Stimulated activated memory B cell treated with anti-CD40 and anti-IgM and Interleukin-4, amounts not matched to agents 10 μg/mL and 1 μg/mL and 100 μg/mL, for 72 hours (primary cell): ENCODE data around the gene TRDMT1.

Experiments used
- ATAC-seq: fragments of 150-1000 bp; cut with Tn5 transposase; 2 replicates; pipeline ENCODE4 v1.10.0; 2021
- H3K27ac Mint-ChIP-seq: one replicate; pipeline ENCODE4 v1.8.0; 2022; ENCODE audit warnings: mild to moderate bottlenecking, mixed read lengths
- H3K27me3 Mint-ChIP-seq: one replicate; pipeline ENCODE4 v1.8.0; 2022; ENCODE audit warnings: mixed read lengths
- H3K36me3 Mint-ChIP-seq: one replicate; pipeline ENCODE4 v1.8.0; 2022; ENCODE audit warnings: mixed read lengths
- H3K4me1 Mint-ChIP-seq: one replicate; pipeline ENCODE4 v1.8.0; 2022; ENCODE audit warnings: mixed read lengths
- H3K4me3 Mint-ChIP-seq: one replicate; pipeline ENCODE4 v1.8.0; 2022; ENCODE audit warnings: mild to moderate bottlenecking, moderate library complexity, mixed read lengths
- H3K9me3 Mint-ChIP-seq: one replicate; pipeline ENCODE4 v1.8.0; 2022; ENCODE audit warnings: mixed read lengths

TRDMT1 gene

DNA sequence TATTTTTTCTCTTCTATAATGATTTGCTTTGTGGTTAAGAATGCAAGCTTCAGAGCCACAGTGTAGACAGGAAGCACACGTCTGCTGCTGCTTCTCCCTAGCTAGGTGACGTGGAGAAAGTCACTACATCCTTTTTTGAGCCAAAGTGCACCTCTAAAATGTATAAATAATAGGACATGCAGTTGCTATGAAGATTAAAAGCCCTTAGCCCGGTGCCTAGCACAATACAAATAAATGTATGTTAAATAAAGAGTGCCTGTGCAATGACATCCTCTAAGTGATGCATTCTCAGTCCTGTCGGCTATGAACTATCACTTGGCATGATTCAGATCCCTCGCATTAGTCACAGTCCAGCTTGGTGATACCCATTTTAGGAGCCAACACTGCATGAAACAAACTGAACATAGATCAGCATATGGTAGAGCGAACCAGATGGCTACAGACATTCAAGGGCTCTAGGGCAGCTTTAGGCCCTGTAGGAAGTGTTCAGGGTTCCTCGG, 4.8 kb upstream of the TRDMT1 start:
- Mint-ChIP-seq H3K27me3 (no peaks in the 10 kb centered on the region), H3K36me3 (no peaks in the 10 kb centered on the region), H3K4me3 (no peak overlapping the region), H3K27ac (peak overlapping the region; percentile 85), H3K9me3 (no peaks in the 10 kb centered on the region), H3K4me1 (peaks cover 8% of the 10 kb centered on the region)
- ATAC-seq, result peak; percentile 82

- no peaks in the 10 kb centered on the region for H3K9me3 Mint-ChIP-seq
- no peaks in the 10 kb centered on the region for H3K27me3 Mint-ChIP-seq
- no peak for ATAC-seq
- no peak overlapping the region for H3K27ac Mint-ChIP-seq
- H3K36me3 Mint-ChIP-seq, result no peaks in the 10 kb centered on the region
- no peak overlapping the region for H3K4me3 Mint-ChIP-seq
- H3K4me1 Mint-ChIP-seq, result peaks cover 30% of the 10 kb centered on the region
Measured at GRCh38 chr10:17203416-17203815, 1.9 kb upstream of the TRDMT1 start.

- H3K27ac Mint-ChIP-seq, result peak overlapping the region; percentile 92
- no peaks in the 10 kb centered on the region for H3K27me3 Mint-ChIP-seq
- H3K4me3 Mint-ChIP-seq, result no peak overlapping the region
- H3K4me1 Mint-ChIP-seq, result peaks cover 30% of the 10 kb centered on the region
- no peaks in the 10 kb centered on the region for H3K9me3 Mint-ChIP-seq
- ATAC-seq, result no peak
- no peaks in the 10 kb centered on the region for H3K36me3 Mint-ChIP-seq
Measured at GRCh38 chr10:17202999-17203398, 1.5 kb upstream of the TRDMT1 start.

DNA sequence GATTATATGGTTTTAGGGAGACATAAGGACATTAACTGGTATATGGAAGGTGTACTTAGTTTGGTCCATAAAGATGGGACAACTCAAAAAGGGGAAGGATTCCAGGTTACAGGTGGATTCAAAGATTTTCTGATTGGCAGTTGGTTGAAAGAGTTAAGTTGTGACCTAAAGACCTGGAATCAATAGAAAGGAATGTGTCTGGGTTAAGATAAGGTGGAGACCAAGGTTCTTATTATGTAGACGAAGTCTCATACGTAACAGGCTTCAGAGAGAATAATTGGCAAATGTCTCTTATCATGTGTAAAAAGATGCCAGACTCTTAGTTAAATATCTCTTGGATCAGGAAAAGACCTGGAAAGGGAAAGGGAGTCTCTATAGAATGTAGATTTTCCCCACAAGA, 1.0 kb upstream of the TRDMT1 start:
- Mint-ChIP-seq H3K36me3 (no peaks in the 10 kb centered on the region), H3K9me3 (no peaks in the 10 kb centered on the region), H3K27me3 (no peaks in the 10 kb centered on the region), H3K4me3 (no peak overlapping the region), H3K27ac (peak overlapping the region; percentile 92), H3K4me1 (peaks cover 30% of the 10 kb centered on the region)
- no peak for ATAC-seq

DNA sequence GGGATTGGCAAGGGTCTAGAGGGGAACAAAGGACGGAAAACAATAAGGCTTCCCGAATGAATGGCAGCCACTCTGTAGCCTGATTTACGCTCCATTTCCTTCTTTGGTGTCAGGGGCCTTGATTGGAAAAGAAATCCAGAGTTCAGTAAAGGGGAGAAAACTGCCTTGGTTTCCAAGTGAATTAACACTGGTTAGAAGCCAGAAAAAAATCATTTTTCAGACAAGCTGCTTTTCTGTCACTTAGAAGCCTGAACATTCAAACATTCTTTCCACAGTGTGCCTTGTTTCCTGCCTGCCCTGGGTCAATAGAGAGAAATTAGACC, 283 bp upstream of the TRDMT1 start:
- H3K4me1 Mint-ChIP-seq, result peaks cover 29% of the 10 kb centered on the region
- no peaks in the 10 kb centered on the region for H3K36me3 Mint-ChIP-seq
- no peaks in the 10 kb centered on the region for H3K27me3 Mint-ChIP-seq
- no peak for ATAC-seq
- peak overlapping the region; percentile 92 for H3K27ac Mint-ChIP-seq
- no peaks in the 10 kb centered on the region for H3K9me3 Mint-ChIP-seq
- peak overlapping the region; percentile 89 for H3K4me3 Mint-ChIP-seq

- peak overlapping the region; percentile 92 for H3K27ac Mint-ChIP-seq
- ATAC-seq, result no peak
- peaks cover 22% of the 10 kb centered on the region for H3K4me1 Mint-ChIP-seq
- no peaks in the 10 kb centered on the region for H3K36me3 Mint-ChIP-seq
- H3K9me3 Mint-ChIP-seq, result no peaks in the 10 kb centered on the region
- H3K27me3 Mint-ChIP-seq, result no peaks in the 10 kb centered on the region
- H3K4me3 Mint-ChIP-seq, result peak overlapping the region; percentile 89
Measured at GRCh38 chr10:17200001-17200911, 1.2 kb downstream of the TRDMT1 start.

- no peaks in the 10 kb centered on the region for H3K36me3 Mint-ChIP-seq
- peaks cover 23% of the 10 kb centered on the region for H3K4me1 Mint-ChIP-seq
- H3K27me3 Mint-ChIP-seq, result no peaks in the 10 kb centered on the region
- no peak for ATAC-seq
- H3K4me3 Mint-ChIP-seq, result no peak overlapping the region
- H3K9me3 Mint-ChIP-seq, result no peaks in the 10 kb centered on the region
- peak overlapping the region; percentile 92 for H3K27ac Mint-ChIP-seq
Measured at GRCh38 chr10:17199351-17199804, 2.1 kb downstream of the TRDMT1 start.

DNA sequence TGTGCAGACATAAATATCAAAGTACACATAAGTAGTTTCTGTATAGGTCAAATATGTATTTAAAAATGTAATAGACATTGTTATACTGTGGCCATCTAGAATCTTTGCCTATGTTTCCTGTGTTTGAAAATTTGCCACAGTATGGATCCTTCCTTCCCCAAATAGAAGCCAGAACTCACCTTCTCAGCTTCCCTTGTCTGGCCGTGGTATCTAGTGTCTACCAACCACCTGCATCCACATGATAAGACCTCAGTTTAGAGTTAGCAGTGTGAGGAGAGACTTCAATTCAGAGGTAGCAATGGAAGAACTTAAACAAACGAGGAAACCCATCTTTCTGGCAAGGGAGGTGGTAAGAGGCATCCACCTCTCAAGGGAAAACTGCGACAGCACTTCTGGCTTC, 4.9 kb downstream of the TRDMT1 start:
- Mint-ChIP-seq H3K4me1 (peaks cover 33% of the 10 kb centered on the region), H3K4me3 (no peak overlapping the region), H3K36me3 (no peaks in the 10 kb centered on the region), H3K27ac (no peak overlapping the region), H3K9me3 (no peaks in the 10 kb centered on the region), H3K27me3 (no peaks in the 10 kb centered on the region)
- ATAC-seq, result no peak

DNA sequence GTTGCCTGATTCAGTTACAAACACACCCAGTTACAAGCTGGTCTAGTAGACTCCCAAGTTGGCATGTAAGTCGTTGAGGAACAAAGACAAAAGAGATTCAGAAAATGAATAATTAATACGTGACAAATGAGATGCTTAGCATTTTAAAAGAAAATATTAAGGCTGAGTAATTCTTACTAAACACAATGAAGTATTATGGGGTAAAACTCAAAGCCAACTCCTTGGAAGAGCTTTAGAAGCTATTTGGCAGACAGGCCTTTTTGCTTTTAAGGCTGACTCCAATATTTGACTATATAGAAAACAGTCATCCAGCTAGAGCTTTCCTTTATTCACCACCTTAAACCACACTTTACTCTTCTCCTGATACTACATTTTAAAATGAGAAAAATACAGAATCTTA, 5.4 kb downstream of the TRDMT1 start:
- H3K4me3 Mint-ChIP-seq, result no peak overlapping the region
- no peak overlapping the region for H3K27ac Mint-ChIP-seq
- no peaks in the 10 kb centered on the region for H3K27me3 Mint-ChIP-seq
- peaks cover 4% of the 10 kb centered on the region for H3K36me3 Mint-ChIP-seq
- peaks cover 31% of the 10 kb centered on the region for H3K4me1 Mint-ChIP-seq
- no peak for ATAC-seq
- H3K9me3 Mint-ChIP-seq, result no peaks in the 10 kb centered on the region

DNA sequence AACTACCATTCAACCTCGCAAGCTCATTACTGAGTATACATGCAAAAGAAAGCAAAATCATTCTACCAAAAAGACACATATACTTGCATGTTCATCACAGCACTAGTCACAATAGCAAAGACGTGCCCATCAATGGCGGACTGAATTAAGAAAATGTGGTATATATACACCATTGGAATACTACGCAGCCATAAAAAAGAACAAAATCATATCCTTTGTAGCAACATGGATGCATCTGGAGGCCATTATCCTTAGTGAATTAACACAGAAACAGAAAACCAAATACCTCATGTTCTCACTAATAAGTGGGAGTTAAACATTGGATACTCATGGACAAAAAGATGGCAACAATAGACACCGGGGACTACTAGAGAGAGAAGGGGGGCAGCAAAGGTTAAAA, 6.4 kb downstream of the TRDMT1 start:
- H3K4me1 Mint-ChIP-seq, result peaks cover 27% of the 10 kb centered on the region
- H3K27me3 Mint-ChIP-seq, result no peaks in the 10 kb centered on the region
- no peak overlapping the region for H3K27ac Mint-ChIP-seq
- no peak overlapping the region for H3K4me3 Mint-ChIP-seq
- H3K9me3 Mint-ChIP-seq, result no peaks in the 10 kb centered on the region
- peaks cover 9% of the 10 kb centered on the region for H3K36me3 Mint-ChIP-seq
- no peak for ATAC-seq

DNA sequence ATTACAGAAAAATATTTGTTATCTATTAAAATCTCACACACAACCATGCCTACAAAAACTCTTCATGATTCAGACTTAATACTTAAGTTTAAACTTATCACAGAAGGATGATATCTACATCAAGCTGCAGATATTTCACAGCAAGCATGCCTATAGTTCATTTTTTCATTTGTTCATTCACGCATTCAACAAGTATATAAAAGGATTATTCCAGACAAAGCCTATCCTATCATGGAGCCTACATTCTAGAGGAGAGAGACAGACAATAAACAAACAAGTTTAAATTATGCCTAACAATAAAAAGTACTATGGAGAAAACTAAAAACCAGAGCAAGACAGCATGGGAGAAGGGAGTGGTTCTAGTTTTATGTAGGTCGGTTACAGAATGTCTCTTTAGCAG, 10.9 kb downstream of the TRDMT1 start:
- peaks cover 9% of the 10 kb centered on the region for H3K36me3 Mint-ChIP-seq
- peaks cover 17% of the 10 kb centered on the region for H3K4me1 Mint-ChIP-seq
- no peak overlapping the region for H3K27ac Mint-ChIP-seq
- H3K4me3 Mint-ChIP-seq, result no peak overlapping the region
- no peak for ATAC-seq
- no peaks in the 10 kb centered on the region for H3K27me3 Mint-ChIP-seq
- H3K9me3 Mint-ChIP-seq, result no peaks in the 10 kb centered on the region

DNA sequence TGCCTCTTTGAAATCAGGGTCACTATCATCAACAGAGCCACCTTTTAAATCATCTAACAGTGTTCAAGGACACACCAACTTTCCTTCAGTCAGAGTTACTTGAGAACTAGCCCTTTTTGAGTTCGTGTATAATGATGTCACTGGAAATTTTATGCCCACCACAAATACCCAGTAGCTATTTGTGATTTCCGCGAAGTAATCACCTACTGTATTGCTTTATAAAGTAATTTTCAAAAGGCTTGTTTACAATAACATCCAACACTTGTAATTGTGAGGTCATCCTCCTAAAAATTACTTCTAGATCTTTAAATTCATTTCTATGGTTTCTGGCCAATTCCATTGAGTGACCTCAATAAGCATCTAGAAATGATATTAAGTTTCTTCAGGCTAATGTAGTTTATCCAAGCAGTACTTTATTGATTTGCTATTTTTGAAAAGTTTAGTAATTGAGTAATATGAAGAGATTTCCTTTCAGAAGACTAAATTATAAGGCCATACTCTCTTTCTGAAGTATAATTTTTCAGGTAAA, 12.8 kb downstream of the TRDMT1 start:
- ATAC-seq, result no peak

GRCh38 chr10:17185873-17186272, 15.6 kb downstream of the TRDMT1 start:
- H3K27me3 Mint-ChIP-seq, result no peaks in the 10 kb centered on the region
- H3K4me1 Mint-ChIP-seq, result peaks cover 10% of the 10 kb centered on the region
- H3K9me3 Mint-ChIP-seq, result no peaks in the 10 kb centered on the region
- no peak overlapping the region for H3K4me3 Mint-ChIP-seq
- peaks cover 4% of the 10 kb centered on the region for H3K36me3 Mint-ChIP-seq
- no peak overlapping the region for H3K27ac Mint-ChIP-seq
- no peak for ATAC-seq

More for the DNA sequence above, 12.8 kb downstream of the TRDMT1 start:
- H3K9me3 Mint-ChIP-seq, result no peaks in the 10 kb centered on the region
- H3K27ac Mint-ChIP-seq, result no peak overlapping the region
- no peaks in the 10 kb centered on the region for H3K27me3 Mint-ChIP-seq
- peaks cover 14% of the 10 kb centered on the region for H3K4me1 Mint-ChIP-seq
- H3K36me3 Mint-ChIP-seq, result peaks cover 9% of the 10 kb centered on the region
- H3K4me3 Mint-ChIP-seq, result no peak overlapping the region

GRCh38 chr10:17183110-17183509, 18.4 kb downstream of the TRDMT1 start:
- Mint-ChIP-seq H3K4me3 (no peak overlapping the region), H3K36me3 (no peaks in the 10 kb centered on the region), H3K9me3 (no peaks in the 10 kb centered on the region), H3K27me3 (no peaks in the 10 kb centered on the region), H3K27ac (no peak overlapping the region), H3K4me1 (peaks cover 5% of the 10 kb centered on the region)
- ATAC-seq, result no peak

DNA sequence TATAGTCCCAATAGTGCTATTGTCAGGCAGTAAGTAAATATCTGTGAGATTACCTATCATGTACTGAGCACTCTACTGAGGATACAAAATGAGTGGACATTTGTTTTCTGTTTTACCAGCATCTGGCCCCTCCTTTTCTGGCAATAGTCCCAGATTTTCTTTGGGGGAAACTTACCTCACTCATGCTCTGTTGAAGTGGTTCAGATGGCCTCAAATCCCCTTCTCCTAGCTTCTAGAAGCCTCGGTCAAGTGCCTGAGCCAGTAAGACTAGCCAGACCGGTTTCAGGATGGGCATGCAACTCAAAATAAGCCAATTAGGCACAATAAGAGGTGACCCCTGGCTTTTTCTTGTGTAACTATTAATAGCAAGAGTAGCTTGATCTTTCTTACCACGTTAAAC, 19.7 kb downstream of the TRDMT1 start:
- Mint-ChIP-seq H3K36me3 (no peaks in the 10 kb centered on the region), H3K4me1 (peaks cover 5% of the 10 kb centered on the region), H3K4me3 (no peak overlapping the region), H3K27me3 (no peaks in the 10 kb centered on the region), H3K9me3 (no peaks in the 10 kb centered on the region), H3K27ac (no peak overlapping the region)
- ATAC-seq, result no peak

DNA sequence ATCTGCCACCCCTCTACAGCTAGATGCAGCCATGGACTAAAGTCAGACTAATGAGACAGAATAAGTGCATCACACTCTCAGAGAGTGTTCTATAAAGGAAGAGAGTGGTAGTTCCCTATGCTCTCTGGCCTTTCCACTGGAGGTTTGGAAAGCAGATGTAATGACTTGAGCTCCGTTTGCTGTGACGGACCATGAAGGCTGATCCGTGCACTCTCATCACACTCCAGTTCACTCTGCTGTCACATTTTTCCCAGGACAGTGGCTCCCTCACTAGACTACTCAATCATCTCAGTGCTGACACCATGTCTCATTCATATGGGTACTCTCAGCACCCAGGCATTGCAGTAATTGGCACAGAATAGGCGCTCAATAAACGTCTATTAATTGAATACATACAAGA, 20.4 kb downstream of the TRDMT1 start:
- Mint-ChIP-seq H3K27me3 (no peaks in the 10 kb centered on the region), H3K4me3 (no peak overlapping the region), H3K27ac (no peak overlapping the region), H3K36me3 (no peaks in the 10 kb centered on the region), H3K4me1 (peaks cover 5% of the 10 kb centered on the region), H3K9me3 (no peaks in the 10 kb centered on the region)
- no peak for ATAC-seq
